HG03280 (cell line): Measurements from ENCODE around the gene SLC35F1.

ENCODE experiments used
- ATAC-seq: cut with Tn5 transposase; IDR thresholded peaks from one replicate; pipeline ENCODE4 v1.9.1; 2021; ENCODE audit warnings: mild to moderate bottlenecking, moderate library complexity; ENCODE audit not compliant: unreplicated experiment

Gene SLC35F1

DNA sequence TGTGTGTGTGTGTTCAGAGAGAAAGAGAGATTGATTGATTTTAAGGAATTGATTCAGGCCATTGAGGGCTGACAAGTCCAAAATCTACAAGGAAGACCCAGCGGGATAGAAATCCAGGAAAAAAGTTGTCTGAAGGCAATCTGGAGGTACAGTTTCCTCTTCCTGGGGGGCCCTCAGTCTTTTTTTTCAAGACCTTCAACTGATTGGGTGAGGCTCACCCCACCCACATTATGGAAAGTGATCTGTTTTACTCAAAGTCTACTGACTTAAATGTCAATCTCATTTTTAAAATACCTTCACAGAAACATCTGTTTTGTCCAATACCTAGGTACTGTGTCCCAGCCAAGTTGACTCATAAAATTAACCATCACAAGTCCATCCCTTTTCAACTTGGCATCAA is 398.0 kb downstream of the SLC35F1 start:
- ATAC-seq: no peak

DNA sequence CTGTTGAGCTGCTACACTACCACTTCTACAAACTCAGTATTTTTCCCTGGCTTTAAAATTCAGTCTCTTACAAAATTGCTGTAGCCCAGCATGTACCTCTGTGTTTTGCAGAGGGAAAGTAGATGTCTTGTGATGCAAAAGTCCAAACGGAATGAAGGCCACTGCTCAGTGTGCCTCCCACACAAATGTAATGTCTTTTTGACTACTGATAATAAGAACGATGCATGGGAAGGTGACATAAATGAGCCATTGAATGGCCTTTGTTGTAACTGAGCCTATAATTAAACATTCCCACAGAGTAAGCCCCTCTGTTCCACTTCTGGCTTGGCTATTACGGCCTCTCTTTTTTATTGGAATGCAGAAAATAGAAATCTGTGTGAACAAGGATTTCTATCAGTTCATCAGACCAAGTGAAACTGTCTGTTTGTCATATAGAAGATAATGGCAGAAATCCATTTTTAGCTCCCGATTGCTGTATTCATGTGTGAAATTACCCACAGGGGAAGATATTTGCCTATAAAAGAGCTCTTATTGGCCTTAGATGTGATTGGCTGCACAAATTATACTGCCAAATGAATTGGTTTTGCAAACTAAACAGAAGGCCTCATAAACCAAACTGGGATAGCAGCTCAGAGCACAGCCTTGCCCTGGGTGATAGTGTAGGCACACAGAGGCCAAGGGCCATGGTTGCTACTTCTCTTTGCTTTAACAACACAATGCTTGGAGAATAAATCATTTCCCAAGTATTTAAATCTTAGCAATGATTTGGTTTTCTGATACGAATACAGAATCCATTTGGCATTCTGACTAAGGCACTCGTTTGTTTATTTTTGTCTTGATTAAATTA is 399.6 kb downstream of the SLC35F1 start:
- ATAC-seq: no peak

DNA sequence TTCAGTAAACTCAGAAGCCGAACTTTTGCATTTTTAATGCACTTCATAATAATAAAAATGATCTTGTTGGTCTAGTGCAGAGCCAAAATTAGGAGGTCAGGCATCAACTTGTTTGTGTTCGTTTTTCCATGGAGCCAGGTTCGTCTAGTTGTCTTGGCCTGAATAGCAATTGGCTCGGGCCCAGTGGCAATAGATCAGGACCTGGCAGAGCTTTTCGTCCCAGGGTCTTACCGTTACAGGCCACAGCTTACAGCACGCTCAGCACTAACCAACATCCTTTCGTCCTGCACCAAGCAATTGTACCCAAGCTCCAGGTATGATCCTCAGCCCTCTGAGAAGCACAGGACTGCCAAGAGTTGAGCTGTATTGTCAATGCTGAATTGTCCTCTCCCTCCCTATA is 400.5 kb downstream of the SLC35F1 start:
- no peak for ATAC-seq

DNA sequence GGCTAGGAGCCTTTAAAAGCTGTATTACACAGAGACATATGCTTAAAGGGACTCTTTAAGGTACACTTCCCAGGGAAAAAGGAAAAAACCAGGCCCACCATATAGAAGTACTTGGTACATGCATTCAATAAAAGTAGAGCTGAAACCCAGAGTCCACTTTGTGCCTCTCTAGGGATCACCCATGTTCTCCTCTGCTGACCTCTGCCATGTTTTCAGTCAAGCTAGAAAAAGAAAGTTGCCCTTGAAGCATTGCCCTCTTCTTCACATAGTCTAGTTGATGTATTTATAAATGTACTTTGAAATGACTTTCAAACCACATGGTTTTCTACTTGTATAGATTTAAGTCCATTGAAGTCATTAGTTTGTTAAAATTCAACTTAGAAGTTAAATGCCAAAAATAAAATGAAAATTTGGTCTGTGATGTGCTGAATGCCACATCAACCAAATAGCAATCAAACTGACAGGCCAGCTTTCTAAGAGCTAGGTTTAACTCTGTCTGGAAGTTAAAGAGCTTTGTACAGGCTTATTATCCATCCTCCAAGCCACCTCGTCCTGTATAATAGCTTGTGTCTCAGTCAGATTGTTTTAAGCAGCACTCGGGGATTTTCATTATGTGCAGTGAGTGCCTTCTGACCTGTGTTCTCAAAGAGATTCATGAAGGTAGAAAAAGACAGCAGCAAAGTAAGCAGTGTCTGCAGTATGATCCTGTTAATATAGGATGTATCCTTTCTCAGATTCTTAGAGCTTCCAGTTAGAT is 402.5 kb downstream of the SLC35F1 start:
- no peak for ATAC-seq

DNA sequence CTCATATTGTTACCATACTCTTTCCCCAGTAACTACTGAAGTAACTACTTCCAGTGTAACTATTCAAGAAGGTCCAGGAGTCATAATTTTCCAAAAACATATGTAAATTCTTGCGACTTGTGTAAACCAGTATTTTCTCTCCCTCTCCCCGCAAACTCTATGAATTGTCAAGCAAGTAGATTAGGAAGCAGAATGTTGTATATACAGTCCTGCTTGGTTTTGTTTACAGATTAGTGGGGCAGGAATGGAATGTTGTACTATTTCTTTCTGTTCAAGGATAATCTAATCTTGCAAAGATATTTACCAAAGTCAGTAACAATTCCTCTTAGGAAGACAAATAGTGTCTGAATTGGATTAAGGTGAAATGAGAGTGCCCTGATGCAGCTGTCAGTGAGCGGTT is 406.1 kb downstream of the SLC35F1 start:
- ATAC-seq: no peak

DNA sequence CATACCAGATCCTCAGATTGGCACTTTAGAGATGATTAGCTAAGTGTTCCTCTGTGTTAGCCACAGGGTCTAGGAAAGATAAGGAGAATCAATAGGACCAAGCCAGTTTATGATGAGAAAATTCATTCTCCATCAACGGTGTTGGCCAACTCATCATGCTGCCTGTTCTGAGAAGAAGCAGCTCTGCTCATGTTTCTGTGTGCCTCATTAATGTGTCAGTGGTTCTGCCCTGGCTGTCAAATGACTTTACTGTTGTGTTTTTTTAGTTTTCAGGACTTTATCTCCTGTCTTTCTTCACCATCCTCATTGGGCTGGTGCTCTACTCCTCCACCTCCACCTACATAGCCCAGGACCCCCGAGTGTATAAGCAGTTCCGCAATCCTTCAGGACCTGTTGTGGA is 406.7 kb downstream of the SLC35F1 start:
- ATAC-seq: no peak

DNA sequence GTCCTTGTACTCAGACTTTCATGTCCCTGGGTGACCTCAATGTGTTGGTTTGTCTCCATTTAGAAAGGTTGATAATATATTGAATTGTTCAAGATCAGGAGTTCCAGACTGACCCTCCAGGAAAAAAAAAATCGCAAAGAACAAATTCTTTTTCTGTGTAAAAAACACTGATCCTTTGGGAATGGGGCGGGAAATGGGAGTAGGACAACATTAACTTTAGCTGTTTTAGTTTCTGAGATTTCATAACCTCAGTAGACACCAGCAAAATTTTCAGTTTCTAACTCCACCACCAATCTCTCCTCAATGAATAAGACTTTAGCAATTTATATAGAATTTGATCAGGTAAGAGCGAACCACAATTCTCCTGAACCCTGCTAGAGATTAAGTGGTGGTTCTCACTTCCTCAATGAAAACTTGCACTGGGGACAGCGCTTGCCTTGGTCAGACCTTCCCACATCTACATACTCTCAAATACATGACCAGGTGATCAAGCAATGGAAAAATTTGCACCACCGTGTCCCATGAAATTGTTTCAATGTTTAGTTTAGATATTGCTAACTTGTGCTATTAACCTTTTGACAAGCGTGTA is 409.8 kb downstream of the SLC35F1 start:
- ATAC-seq: no peak

DNA sequence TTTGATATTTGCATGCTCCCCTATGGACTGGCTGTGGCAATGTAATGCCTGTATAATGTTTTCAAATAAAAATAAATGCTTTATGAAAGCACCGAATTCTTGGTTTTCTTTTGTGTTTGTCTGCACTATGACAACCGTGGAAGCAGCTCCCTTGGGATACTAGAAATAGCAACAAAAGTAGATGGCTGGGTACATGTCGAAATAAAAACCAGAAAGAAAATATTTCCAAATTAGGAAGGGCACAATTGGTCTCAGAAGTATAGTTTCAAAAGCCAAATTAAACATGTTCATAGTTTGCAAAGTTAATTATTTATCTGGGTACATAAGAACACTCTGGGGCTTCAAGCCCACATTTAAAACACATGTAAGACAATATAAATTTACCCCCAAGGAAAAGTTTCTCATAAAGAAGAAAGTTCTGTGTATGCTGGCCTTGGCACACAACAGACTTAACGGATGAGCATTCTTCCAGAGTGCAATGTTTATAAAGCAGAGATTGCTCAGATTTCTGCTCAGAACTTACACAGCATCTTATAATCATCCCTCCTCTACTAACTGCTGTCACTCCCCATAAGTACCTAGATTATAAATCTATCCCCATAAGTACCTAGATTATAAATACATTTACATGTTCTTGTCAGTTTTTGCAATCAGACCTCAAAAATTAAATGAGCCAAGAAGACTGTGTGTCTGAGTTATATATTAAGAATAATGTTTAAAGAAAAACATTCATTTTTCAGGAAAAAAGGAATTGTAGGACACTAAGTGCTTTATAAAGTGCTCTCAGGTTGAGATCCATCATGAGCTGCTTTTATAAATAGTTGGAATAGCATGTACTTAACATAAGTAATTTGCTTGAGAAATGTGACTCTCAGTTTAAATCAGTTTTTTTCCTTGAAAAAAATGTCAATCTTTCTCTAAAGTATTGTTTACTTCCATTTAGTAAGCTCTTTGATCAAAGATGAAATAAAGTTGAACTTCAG is 410.8 kb downstream of the SLC35F1 start:
- no peak for ATAC-seq

DNA sequence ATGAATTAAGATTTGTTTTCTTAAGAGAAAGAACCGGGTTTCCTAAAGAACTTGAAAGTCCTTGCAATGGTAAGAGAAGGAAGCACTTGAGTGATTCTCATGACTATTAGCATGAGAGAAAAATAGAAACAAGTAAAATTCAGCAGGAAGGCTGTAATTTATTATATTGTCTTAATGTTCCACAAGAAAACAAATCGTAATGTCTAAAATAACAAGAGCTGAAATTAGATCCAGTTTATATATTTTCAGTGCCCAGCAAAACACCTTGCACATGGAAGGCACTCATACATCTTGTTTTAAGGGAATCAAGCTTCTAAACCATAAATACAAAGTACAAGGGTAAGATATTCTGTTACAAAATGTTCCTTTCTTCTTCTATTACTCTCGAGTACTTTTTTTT is 411.6 kb downstream of the SLC35F1 start:
- no peak for ATAC-seq

DNA sequence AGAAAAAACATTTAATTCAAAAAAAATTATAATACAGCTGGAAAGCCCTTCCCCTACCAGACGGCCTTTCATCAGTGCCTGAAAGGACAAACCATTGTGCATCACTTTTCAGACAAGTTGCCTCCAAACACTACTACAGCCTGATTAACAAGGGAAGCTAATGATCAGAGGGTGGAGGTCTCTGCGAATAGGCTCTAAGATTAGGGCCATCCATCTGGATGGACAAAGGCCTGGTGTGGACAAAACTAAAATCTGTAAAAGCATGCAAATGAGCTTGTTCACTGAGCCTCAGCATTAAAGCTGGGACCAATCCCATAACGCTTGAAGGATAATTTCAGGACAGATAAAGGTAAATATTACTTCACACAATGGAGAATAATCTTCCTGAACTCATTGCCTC is 412.4 kb downstream of the SLC35F1 start:
- no peak for ATAC-seq

DNA sequence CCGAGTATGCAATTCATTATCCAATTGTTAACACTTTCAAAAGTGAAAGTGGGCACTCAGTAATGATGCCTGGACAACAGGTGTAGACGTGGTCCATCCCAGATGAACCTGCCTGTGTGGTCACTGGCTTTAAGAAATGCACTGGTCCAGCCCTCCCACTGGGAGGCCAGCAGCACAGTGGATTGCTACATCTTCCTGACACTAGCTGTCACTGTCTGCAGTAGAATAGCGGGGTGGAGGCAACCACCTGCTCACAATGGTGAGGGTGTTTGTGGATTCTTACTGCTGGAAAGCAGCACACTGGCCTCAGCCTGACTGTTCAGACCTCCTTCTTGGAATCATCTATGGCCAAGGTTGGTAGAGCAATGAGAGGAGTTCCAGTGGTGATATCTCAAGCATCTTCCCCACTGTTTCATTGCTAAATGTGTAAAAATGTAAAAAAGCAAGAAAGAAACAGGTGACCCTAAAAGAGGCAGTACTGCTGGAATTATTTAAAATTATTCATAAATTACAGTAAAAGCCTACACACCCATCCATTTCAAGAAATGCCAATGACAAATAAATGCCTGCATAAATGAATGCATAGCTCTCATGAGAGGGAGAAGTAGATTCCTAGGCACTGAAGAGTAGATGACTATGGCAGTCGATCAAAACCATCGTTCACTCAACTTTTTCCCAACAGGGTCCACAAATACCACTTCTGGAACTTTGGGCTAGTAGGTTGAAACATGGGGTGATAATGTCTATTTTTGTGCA is 413.0 kb downstream of the SLC35F1 start:
- no peak for ATAC-seq

DNA sequence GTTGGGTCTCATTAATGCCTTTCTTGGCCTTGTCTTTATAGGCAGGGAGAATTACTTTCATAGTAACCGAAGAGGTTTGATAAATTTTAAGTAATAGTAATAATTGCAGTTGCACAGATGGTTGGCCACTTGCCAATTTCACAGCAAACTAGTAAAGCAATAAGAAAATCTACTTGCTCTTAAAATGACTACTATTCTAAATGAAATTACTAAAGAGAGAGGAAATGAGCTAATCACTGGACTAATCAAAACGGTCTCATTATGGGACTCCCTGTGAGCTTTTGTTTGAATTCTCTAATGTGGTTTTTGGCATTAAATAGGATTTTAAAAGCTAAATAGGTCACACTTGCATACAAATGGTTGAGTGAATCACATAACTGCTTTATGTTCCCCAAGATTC is 413.6 kb downstream of the SLC35F1 start:
- no peak for ATAC-seq

DNA sequence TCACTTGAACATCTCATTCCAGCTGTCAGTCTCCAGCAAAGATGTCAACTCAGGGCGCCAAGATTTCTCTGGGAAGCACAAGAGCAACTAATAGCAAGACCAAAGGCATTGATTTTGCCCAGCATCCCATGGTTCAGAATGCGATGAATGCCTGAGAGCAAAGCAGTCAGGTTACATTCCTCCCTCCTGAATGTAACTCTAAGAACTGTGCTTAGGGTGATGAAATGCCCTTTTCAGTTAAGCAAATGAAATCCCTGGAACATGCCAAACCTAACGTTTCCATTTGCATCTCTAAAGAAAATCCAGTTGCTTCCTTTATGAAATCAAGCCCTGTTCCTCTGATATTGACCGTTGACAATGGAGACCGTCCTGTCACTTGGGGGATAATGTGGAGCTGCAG is 417.1 kb downstream of the SLC35F1 start:
- no peak for ATAC-seq

DNA sequence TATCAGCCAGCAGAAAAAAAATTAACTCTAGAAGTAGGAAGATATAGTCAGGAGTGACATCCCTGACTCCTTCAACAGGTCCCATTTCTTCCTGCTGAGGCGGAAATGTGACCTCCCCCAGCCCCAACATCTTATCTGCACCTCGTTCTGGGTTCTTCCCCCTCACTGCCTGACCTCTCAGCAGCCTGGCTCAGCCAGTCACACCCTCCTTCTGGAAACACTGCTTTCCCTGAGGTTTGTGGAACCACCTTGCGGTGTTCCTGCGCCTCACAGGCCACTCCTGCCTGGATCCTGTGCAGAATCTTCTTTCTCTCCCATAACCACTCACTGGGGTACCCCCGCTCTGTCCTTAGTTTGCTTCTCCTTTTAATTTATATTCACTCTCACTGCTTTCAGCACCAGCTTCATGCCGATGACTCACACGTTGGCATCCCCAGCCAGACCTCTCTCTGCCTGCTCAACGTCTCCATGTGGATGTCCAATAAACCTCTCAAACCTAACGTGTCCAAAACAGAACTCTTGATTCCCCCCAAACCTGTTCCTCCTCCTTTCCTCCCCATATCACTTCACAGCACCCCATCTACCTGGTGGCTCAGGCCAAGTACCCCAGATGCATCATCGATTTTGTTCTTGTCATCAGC is 418.3 kb downstream of the SLC35F1 start:
- ATAC-seq: no peak

DNA sequence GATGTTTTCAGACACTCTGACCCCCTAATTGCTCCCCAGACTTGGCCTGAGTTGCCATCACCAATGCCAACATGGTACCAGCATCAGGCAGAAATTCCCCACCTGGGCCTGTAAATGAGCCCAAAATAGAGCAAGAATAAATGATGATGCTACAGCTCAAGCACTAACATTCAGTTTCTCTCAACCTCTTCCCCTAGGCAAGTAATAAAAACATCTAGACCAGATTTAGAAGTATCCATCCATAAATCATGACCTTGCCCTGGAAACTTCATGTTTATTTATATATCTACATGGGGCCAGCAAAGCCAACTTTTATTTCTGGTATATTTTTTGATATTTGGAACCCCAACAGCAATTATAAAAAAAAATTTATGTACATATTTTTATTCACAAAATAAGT is 419.6 kb downstream of the SLC35F1 start:
- no peak for ATAC-seq

DNA sequence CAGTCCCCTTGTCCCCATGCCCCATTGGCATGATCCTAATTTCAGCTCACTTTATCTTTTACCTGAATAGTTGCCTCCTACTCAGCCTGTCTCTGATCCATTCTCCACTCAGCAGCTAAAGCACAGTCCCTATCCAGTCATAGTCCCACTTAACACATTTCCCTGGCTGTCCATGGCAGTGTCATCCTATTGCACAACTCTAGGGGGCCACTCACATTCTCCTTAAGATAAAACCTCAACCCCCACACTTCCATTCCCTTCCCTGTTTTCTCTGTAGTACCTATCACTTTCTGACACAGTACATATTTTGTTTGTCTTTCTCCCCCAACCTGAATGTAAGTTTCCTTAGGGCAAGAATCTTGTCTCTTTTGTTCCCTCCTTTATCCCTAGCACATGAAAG is 420.2 kb downstream of the SLC35F1 start:
- no peak for ATAC-seq

DNA sequence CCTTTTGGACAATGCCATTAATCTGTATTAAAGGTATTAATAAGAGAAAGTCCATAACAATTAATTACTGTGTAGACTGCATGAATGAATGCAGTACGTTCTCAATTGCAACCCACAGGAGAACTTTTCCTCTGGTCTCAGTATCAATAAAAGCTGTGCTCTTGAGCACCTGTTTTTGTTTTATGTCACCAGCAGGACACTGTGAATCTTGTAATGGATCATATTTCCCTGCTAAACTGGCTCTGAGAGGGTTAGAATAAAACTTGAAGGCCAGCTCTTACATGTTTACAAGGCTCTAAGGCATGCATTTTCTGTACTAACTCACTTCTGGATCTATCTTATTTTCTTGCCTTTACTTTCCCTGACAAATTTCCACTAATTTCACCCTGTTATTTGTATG is 426.7 kb downstream of the SLC35F1 start:
- ATAC-seq: no peak

DNA sequence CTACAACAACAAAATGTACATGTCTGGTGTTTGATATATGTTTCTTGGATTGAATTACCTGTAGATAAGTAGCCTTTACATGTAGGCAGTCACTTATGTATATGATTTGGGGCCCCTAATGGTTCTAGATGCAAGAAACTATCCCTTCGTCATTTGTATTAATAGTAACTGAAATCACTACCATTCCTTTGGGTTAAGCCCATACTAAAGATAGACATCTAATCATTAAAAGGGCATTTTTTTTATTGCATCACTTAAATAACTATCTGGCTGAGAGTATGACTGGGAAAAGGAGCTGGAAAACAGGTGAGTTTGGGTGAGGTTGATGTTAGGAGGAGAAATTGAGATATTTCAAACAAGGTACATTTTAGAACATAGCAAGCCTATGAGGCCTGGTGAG is 427.6 kb downstream of the SLC35F1 start:
- ATAC-seq: no peak

DNA sequence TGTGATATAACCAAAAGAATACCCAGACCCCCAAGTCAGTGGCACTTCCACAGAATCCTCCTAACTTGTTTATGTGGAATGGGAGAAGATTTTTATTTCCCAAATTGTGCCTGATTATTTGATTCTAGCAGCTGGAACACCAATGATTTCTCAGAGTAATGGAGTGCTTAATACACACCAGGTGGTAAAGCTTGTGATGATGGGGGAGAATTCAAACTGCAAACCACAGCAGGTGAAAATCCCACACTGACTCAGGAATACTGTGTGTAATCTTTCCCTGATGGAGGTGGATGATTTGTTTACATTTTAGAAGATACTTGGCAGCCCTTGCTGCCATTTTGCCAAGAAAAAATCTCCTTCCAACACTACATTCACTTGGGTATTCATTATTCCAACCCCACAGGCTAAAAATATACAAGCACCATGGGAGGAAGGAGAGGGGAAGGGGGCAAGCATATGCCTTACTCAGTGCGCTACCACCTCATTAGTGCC is 428.3 kb downstream of the SLC35F1 start:
- no peak for ATAC-seq
